ENCODE measurements around the gene NEK3.
"Not testable (repeated sequence)": the region's sequence is repeated elsewhere in the genome, so short reads cannot be mapped to it uniquely, and the experiment has no call there.

NEK3 gene

GRCh38 chr13:52159159-52159982, at the start of gene NEK3:
NEK3 (minus strand) TSS chr13:52159597; CDS start chr13:52156191, 3,406 bp downstream.
- DNase-seq, result peak in 52 of 58 donors; percentile 4 to 73 (median 49)

GRCh38 chr13:52208384-52208783, 49.0 kb upstream of the NEK3 start:
- DNase-seq, result not testable (repeated sequence)

GRCh38 chr13:52207896-52208295, 48.5 kb upstream of the NEK3 start:
- not testable (repeated sequence) for DNase-seq

GRCh38 chr13:52207337-52207736, 47.9 kb upstream of the NEK3 start:
- DNase-seq, result not testable (repeated sequence)

GRCh38 chr13:52204546-52204945, 45.1 kb upstream of the NEK3 start:
- DNase-seq, result not testable (repeated sequence)

GRCh38 chr13:52203864-52204263, 44.5 kb upstream of the NEK3 start:
- DNase-seq, result not testable (repeated sequence)

GRCh38 chr13:52202506-52202905, 43.1 kb upstream of the NEK3 start:
- not testable (repeated sequence) for DNase-seq

- peak in 41 of 58 donors; percentile 2 to 76 (median 35) for DNase-seq
Measured at GRCh38 chr13:52201439-52202193, 42.2 kb upstream of the NEK3 start.

GRCh38 chr13:52195401-52195837, 36.0 kb upstream of the NEK3 start:
- DNase-seq, result peak in 47 of 58 donors; percentile 4 to 59 (median 34)

- peak; percentile 52 to 92 (median 82) for DNase-seq
Measured at GRCh38 chr13:52194184-52194868, 34.9 kb upstream of the NEK3 start.

GRCh38 chr13:52193587-52194183, 34.3 kb upstream of the NEK3 start:
- DNase-seq, result peak in 4 of 58 donors; percentile 20 to 59 (median 48)

- peak in 2 of 58 donors; percentile 6 to 10 for DNase-seq
Measured at GRCh38 chr13:52187424-52188187, 28.2 kb upstream of the NEK3 start.

- no peak for DNase-seq
Measured at GRCh38 chr13:52187029-52187423, 27.6 kb upstream of the NEK3 start.

- DNase-seq, result not testable (repeated sequence)
Measured at GRCh38 chr13:52181316-52181954, 22.0 kb upstream of the NEK3 start.

GRCh38 chr13:52179925-52180324, 20.5 kb upstream of the NEK3 start:
- no peak for DNase-seq

GRCh38 chr13:52177276-52177675, 17.9 kb upstream of the NEK3 start:
- DNase-seq, result no peak

- not testable (repeated sequence) for DNase-seq
Measured at GRCh38 chr13:52173970-52174369, 14.6 kb upstream of the NEK3 start.

- no peak for DNase-seq
Measured at GRCh38 chr13:52173373-52173772, 14.0 kb upstream of the NEK3 start.

- not testable (repeated sequence) for DNase-seq
Measured at GRCh38 chr13:52171686-52172085, 12.3 kb upstream of the NEK3 start.

Measured in anterior cingulate cortex (tissue), 58 donors.